CD8-positive, alpha-beta memory T cell (primary cell): ENCODE data around the gene OPRL1. TPM values are rescaled to one million over a fixed set of nuclear protein-coding genes. Genes with fewer than 3 reads are reported as not detected.

Experiments used
- CTCF ChIA-PET: fragments of 350-600 bp; sonication (Branson Sonifier 250); formaldehyde crosslinking; loops from one replicate; lab custom pipeline; 2021; ENCODE audit warnings: antibody characterized with exemption; lab: Charles Lee
- POLR2A ChIA-PET: fragments of 350-600 bp; sonication (Branson Sonifier 250); formaldehyde crosslinking; loops from one replicate; lab custom pipeline; 2021; ENCODE audit warnings: antibody characterized with exemption; lab: Charles Lee
- DNase-seq, 5 donors: peaks; one replicate each; pipeline versions ENCODE4 v3.0.0 to v3.0.0-alpha.2; 2020 to 2022; ENCODE audit warnings: mixed read lengths in 1 of 5
- H3K27ac ChIP-seq: one replicate; pipeline ENCODE4 v1.7.0; 2013; ENCODE audit warnings: low read depth, mild to moderate bottlenecking, low read length, moderate library complexity
- H3K27me3 ChIP-seq: 2 replicates; pipeline ENCODE4 v1.7.0; 2013; ENCODE audit warnings: low read length, mild to moderate bottlenecking; ENCODE audit not compliant: insufficient read depth, poor library complexity, severe bottlenecking
- H3K36me3 ChIP-seq: 2 replicates; pipeline ENCODE4 v1.7.0; 2013; ENCODE audit warnings: mild to moderate bottlenecking, low read length, moderate library complexity; ENCODE audit not compliant: insufficient read depth
- H3K4me1 ChIP-seq: 2 replicates; pipeline ENCODE4 v1.7.0; 2013; ENCODE audit warnings: mild to moderate bottlenecking, low read length, moderate library complexity; ENCODE audit not compliant: insufficient read depth
- H3K4me3 ChIP-seq: 2 replicates; pipeline ENCODE4 v1.7.0; 2013; ENCODE audit warnings: mild to moderate bottlenecking, low read length
- H3K9me3 ChIP-seq: 2 replicates; pipeline ENCODE4 v1.7.0; 2013; ENCODE audit warnings: mild to moderate bottlenecking, low read length
- H3K27ac Mint-ChIP-seq, 8 donors: one replicate each; pipeline ENCODE4 v1.8.0; 2020 to 2021; ENCODE audit warnings: mixed read lengths in 8 of 8, mild to moderate bottlenecking in 6 of 8, inconsistent platforms in 3 of 8, moderate library complexity in 3 of 8
- H3K27me3 Mint-ChIP-seq, 2 donors: one replicate each; pipeline ENCODE4 v1.8.0; 2020 to 2021; ENCODE audit warnings: mixed read lengths in 2 of 2, mild to moderate bottlenecking in 1 of 2, moderate library complexity in 1 of 2
- H3K36me3 Mint-ChIP-seq, 3 donors: one replicate each; pipeline ENCODE4 v1.8.0; 2020 to 2021; ENCODE audit warnings: mixed read lengths in 3 of 3, inconsistent platforms in 1 of 3, mild to moderate bottlenecking in 1 of 3
- H3K4me1 Mint-ChIP-seq, 3 donors: one replicate each; pipeline ENCODE4 v1.8.0; 2020 to 2021; ENCODE audit warnings: mixed read lengths in 3 of 3, inconsistent platforms in 1 of 3, mild to moderate bottlenecking in 1 of 3
- H3K4me3 Mint-ChIP-seq, 7 donors: one replicate each; pipeline ENCODE4 v1.8.0; 2020 to 2021; ENCODE audit warnings: mixed read lengths in 7 of 7, mild to moderate bottlenecking in 6 of 7, moderate library complexity in 4 of 7, inconsistent platforms in 2 of 7
- H3K9me3 Mint-ChIP-seq, 5 donors: one replicate each; pipeline ENCODE4 v1.8.0; 2020 to 2022; ENCODE audit warnings: mixed read lengths in 5 of 5, mild to moderate bottlenecking in 3 of 5, moderate library complexity in 2 of 5, inconsistent platforms in 1 of 5
- polyA plus RNA-seq: library from polyadenylated mRNA; unstranded; fragments of 300-500 nt; fragmentation: Illumina TruSeq; gene quantifications from one replicate; pipeline ENCODE4 v1.2.3, GENCODE V29; 2021
- total RNA-seq, 2 experiments: library from RNA; stranded (reverse); gene quantifications; one replicate each; pipeline ENCODE4 v1.2.3, GENCODE V29; 2021

Gene OPRL1
- total and polyA plus RNA-seq, 3 experiments from 2014 or later = 0.38 to 0.49 (median 0.44) TPM

GRCh38 chr20:64111841-64112641 is 32.2 kb downstream of the OPRL1 start:
- Mint-ChIP-seq H3K4me3 (no peak overlapping the region), H3K9me3 (no peaks in the 10 kb centered on the region), H3K27me3 (peaks cover 0 to 3% of the 10 kb centered on the region in 2 donors), H3K27ac (no peak overlapping the region), H3K4me1 (peaks cover 0 to 5% (median 2%) of the 10 kb centered on the region in 3 donors), H3K36me3 (no peaks in the 10 kb centered on the region)
- Histone ChIP-seq H3K4me1 (no peaks in the 10 kb centered on the region), H3K27ac (no peak overlapping the region), H3K27me3 (no peaks in the 10 kb centered on the region), H3K9me3 (no peaks in the 10 kb centered on the region), H3K36me3 (no peaks in the 10 kb centered on the region), H3K4me3 (no peak overlapping the region)
- ChIA-PET POLR2A (no interaction called here), CTCF (no interaction called here)
- DNase-seq = no peak

GRCh38 chr20:64112691-64113443 is 33.0 kb downstream of the OPRL1 start:
- no peak overlapping the region for H3K27ac ChIP-seq
- POLR2A ChIA-PET = no interaction called here
- H3K27me3 ChIP-seq = no peaks in the 10 kb centered on the region
- Mint-ChIP-seq H3K9me3 (no peaks in the 10 kb centered on the region), H3K27me3 (peaks cover 0 to 3% of the 10 kb centered on the region in 2 donors), H3K4me3 (no peak overlapping the region), H3K27ac (no peak overlapping the region), H3K36me3 (no peaks in the 10 kb centered on the region), H3K4me1 (peaks cover 0 to 3% (median 2%) of the 10 kb centered on the region in 3 donors)
- no peak overlapping the region for H3K4me3 ChIP-seq
- no peak for DNase-seq
- H3K9me3 ChIP-seq = no peaks in the 10 kb centered on the region
- no peaks in the 10 kb centered on the region for H3K4me1 ChIP-seq
- CTCF ChIA-PET = no interaction called here
- no peaks in the 10 kb centered on the region for H3K36me3 ChIP-seq

- Histone ChIP-seq H3K27me3 (no peaks in the 10 kb centered on the region), H3K9me3 (no peaks in the 10 kb centered on the region), H3K4me3 (no peak overlapping the region), H3K36me3 (no peaks in the 10 kb centered on the region), H3K4me1 (no peaks in the 10 kb centered on the region), H3K27ac (no peak overlapping the region)
- no peaks in the 10 kb centered on the region for H3K9me3 Mint-ChIP-seq
- DNase-seq = no peak
- no peaks in the 10 kb centered on the region for H3K4me1 Mint-ChIP-seq
- no peaks in the 10 kb centered on the region for H3K36me3 Mint-ChIP-seq
- H3K27ac Mint-ChIP-seq = no peak overlapping the region
- ChIA-PET CTCF (interaction anchor here (0.9 kb wide), 1 partner anchor 75 kb away, joined by 4 read pairs; no protein-coding TSS in a partner anchor), POLR2A (no interaction called here)
- no peak overlapping the region for H3K4me3 Mint-ChIP-seq
- H3K27me3 Mint-ChIP-seq = no peaks in the 10 kb centered on the region
These were observed 33.5 kb downstream of the OPRL1 start for GRCh38 chr20:64113444-64113775.

GRCh38 chr20:64113796-64114355 is 34.0 kb downstream of the OPRL1 start:
- Histone ChIP-seq H3K9me3 (no peaks in the 10 kb centered on the region), H3K27me3 (no peaks in the 10 kb centered on the region), H3K4me1 (no peaks in the 10 kb centered on the region), H3K27ac (no peak overlapping the region), H3K36me3 (no peaks in the 10 kb centered on the region), H3K4me3 (no peak overlapping the region)
- no peak for DNase-seq
- POLR2A ChIA-PET = no interaction called here
- Mint-ChIP-seq H3K9me3 (no peaks in the 10 kb centered on the region), H3K27ac (no peak overlapping the region), H3K36me3 (no peaks in the 10 kb centered on the region), H3K4me1 (no peaks in the 10 kb centered on the region), H3K27me3 (no peaks in the 10 kb centered on the region), H3K4me3 (no peak overlapping the region)
- CTCF ChIA-PET = interaction anchor here (0.9 kb wide), 1 partner anchor 76 kb away, joined by 4 read pairs; no protein-coding TSS in a partner anchor

- no peaks in the 10 kb centered on the region for H3K4me1 Mint-ChIP-seq
- Histone ChIP-seq H3K4me3 (no peak overlapping the region), H3K9me3 (no peaks in the 10 kb centered on the region), H3K27me3 (no peaks in the 10 kb centered on the region), H3K36me3 (no peaks in the 10 kb centered on the region), H3K4me1 (no peaks in the 10 kb centered on the region), H3K27ac (no peak overlapping the region)
- DNase-seq = no peak
- ChIA-PET CTCF (interaction anchor here (0.9 to 1.0 kb wide), 2 partner anchors 31 to 76 kb away, joined by 3 to 4 read pairs; partner anchors contain the start of gene LKAAEAR1), POLR2A (no interaction called here)
- no peak overlapping the region for H3K4me3 Mint-ChIP-seq
- H3K9me3 Mint-ChIP-seq = no peaks in the 10 kb centered on the region
- no peak overlapping the region for H3K27ac Mint-ChIP-seq
- H3K36me3 Mint-ChIP-seq = no peaks in the 10 kb centered on the region
- no peaks in the 10 kb centered on the region for H3K27me3 Mint-ChIP-seq
These were observed 34.6 kb downstream of the OPRL1 start for GRCh38 chr20:64114356-64114971.

GRCh38 chr20:64115171-64115911 is 35.5 kb downstream of the OPRL1 start:
- Histone ChIP-seq H3K27ac (no peak overlapping the region), H3K27me3 (no peaks in the 10 kb centered on the region), H3K4me3 (no peak overlapping the region), H3K36me3 (no peaks in the 10 kb centered on the region), H3K4me1 (peaks cover 7% of the 10 kb centered on the region), H3K9me3 (no peaks in the 10 kb centered on the region)
- no peak overlapping the region for H3K4me3 Mint-ChIP-seq
- no peaks in the 10 kb centered on the region for H3K27me3 Mint-ChIP-seq
- H3K4me1 Mint-ChIP-seq = peaks cover 4 to 7% (median 6%) of the 10 kb centered on the region in 3 donors
- no peak overlapping the region for H3K27ac Mint-ChIP-seq
- no peaks in the 10 kb centered on the region for H3K36me3 Mint-ChIP-seq
- CTCF ChIA-PET = interaction anchor here (1.0 kb wide), 1 partner anchor 32 kb away, joined by 3 read pairs; the partner anchor contains the start of gene LKAAEAR1
- H3K9me3 Mint-ChIP-seq = no peaks in the 10 kb centered on the region
- POLR2A ChIA-PET = no interaction called here
- no peak for DNase-seq

- ChIA-PET CTCF (interaction anchor here (2.4 kb wide), 1 partner anchor 32 kb away, joined by 7 read pairs; the partner anchor contains the start of gene LKAAEAR1), POLR2A (no interaction called here)
- Histone ChIP-seq H3K9me3 (no peaks in the 10 kb centered on the region), H3K36me3 (no peaks in the 10 kb centered on the region), H3K27ac (no peak overlapping the region), H3K4me1 (peaks cover 11% of the 10 kb centered on the region), H3K4me3 (no peak overlapping the region), H3K27me3 (no peaks in the 10 kb centered on the region)
- Mint-ChIP-seq H3K27ac (no peak overlapping the region), H3K4me3 (no peak overlapping the region), H3K27me3 (peaks cover 0 to 2% of the 10 kb centered on the region in 2 donors), H3K9me3 (no peaks in the 10 kb centered on the region), H3K4me1 (peaks cover 6 to 10% (median 7%) of the 10 kb centered on the region in 3 donors), H3K36me3 (no peaks in the 10 kb centered on the region)
- DNase-seq = no peak
These were observed 36.1 kb downstream of the OPRL1 start for GRCh38 chr20:64116016-64116415.
